Heart left ventricle (tissue), 16 donors: Measurements from ENCODE around the gene PHF2. TPM values are rescaled to one million over a fixed set of nuclear protein-coding genes. Genes with fewer than 3 reads are reported as not detected.

Source experiments
- ATAC-seq, 4 donors: fragments of 200-7000 bp; cut with Tn5 transposase; one replicate each; pipeline ENCODE4 v1.9.1; 2020 to 2022; ENCODE audit warnings: moderate library complexity in 4 of 4, mild to moderate bottlenecking in 3 of 4, moderate number of reproducible peaks in 1 of 4
- DNase-seq, 5 donors: peaks; one replicate each; pipeline ENCODE4 v3.0.0-alpha.2; 2020
- H3K27ac ChIP-seq, 12 donors: fragments of 200-600 bp; sonication (generic) in 4 of 12; one replicate each; pipeline versions ENCODE4 v1.5.0 to v1.8.0; 2016 to 2022; ENCODE audit warnings: mild to moderate bottlenecking in 2 of 12
- H3K27me3 ChIP-seq, 9 donors: fragments of 200-600 bp; sonication (generic) in 2 of 9; one replicate each; pipeline versions ENCODE4 v1.5.1 to v1.8.0; 2016 to 2022; ENCODE audit warnings: mild to moderate bottlenecking in 3 of 9
- H3K36me3 ChIP-seq, 9 donors: fragments of 200-600 bp; sonication (generic) in 2 of 9; one replicate each; pipeline versions ENCODE4 v1.5.0 to v1.8.0; 2018 to 2022; ENCODE audit warnings: mild to moderate bottlenecking in 2 of 9
- H3K4me1 ChIP-seq, 12 donors: fragments of 200-600 bp; sonication (generic) in 4 of 12; one replicate each; pipeline versions ENCODE4 v1.5.0 to v1.8.0; 2016 to 2022; ENCODE audit warnings: mild to moderate bottlenecking in 3 of 12
- H3K4me3 ChIP-seq, 12 donors: fragments of 200-600 bp; sonication (generic) in 4 of 12; one replicate each; pipeline versions ENCODE4 v1.5.0 to v1.8.0; 2017 to 2022; ENCODE audit warnings: mild to moderate bottlenecking in 9 of 12, moderate library complexity in 4 of 12
- H3K9me3 ChIP-seq, 12 donors: fragments of 200-600 bp; sonication (generic) in 4 of 12; one replicate each; pipeline versions ENCODE4 v1.5.0 to v1.8.0; 2016 to 2022; ENCODE audit warnings: mild to moderate bottlenecking in 1 of 12
- CTCF ChIP-seq, 12 donors: fragments of 200-600 bp; sonication (generic) in 4 of 12; IDR thresholded peaks; one replicate each; pipeline versions ENCODE4 v1.5.0 to v1.8.0; 2018 to 2022; ENCODE audit warnings: antibody characterized with exemption in 12 of 12, mild to moderate bottlenecking in 5 of 12
- POLR2A ChIP-seq, 2 donors: fragments of 450-650 bp; IDR thresholded peaks; one replicate each; pipeline ENCODE4 v1.6.1; 2017; ENCODE audit warnings: antibody characterized with exemption in 2 of 2, mild to moderate bottlenecking in 2 of 2, moderate library complexity in 2 of 2
- WGBS, 4 donors: extraction: QIAGEN DNeasy Blood & Tissue Kit in 2 of 4; methylation state at CpG; one replicate each; pipeline versions ENCODE4 v1.1.5 to v1.1.7; 2013 to 2018; 5-methylcytosine and 5-hydroxymethylcytosine counted together
- intact Hi-C, 10 donors: fragments of 100-400 bp; cut with DNase I; formaldehyde crosslinking; loops; one replicate each; pipeline versions ENCODE4 v1.11.1 to v1.14.2; 2022
- polyA plus RNA-seq, 2 donors: library from polyadenylated mRNA; stranded (reverse); fragments of 200-250 nt; gene quantifications; one replicate each; pipeline ENCODE4 v1.2.3, GENCODE V29; 2013
- total RNA-seq, 9 donors: library from RNA; depleted of rRNA in 2 of 9; stranded (reverse); fragments of >200 nt in 2 of 9; fragmentation: NEBNext Ultra II Directional in 3 of 9; extraction: Animal tissue kit (Norgen Biotek cat#: 25700) in 3 of 9; gene quantifications; one replicate each; pipeline versions ENCODE4 v1.1.0 to v1.2.4, GENCODE V29; 2016 to 2023
- donor health status: ischemic (EF 13 %, LVEDD 7.1; RV severe dilation, severe dysfunction).
- donor health status: healthy with polysubstance abuse.
- donor health status: DM: no; HTN: yes; CAD: no.
- donor health status: DM: no; HTN: no; CAD: no.
- donor health status: ischemic (EF 25% LVEDD 6.9; RV normal size, moderate dysfunction).
- donor health status: ischemic (EF 25% LVEDD 5.7; RV mildly dilated, moderate dysfunction).
- donor health status: healthy.
- donor health status: DM: yes; HTN: yes; CAD: no.
- donor health status: ischemic (EF 35%, LVEDD 5.7; RV mildly dilated, moderate dysfunction).
- donor health status: nonischemic (EF 11% LVEDD 7.7; RV severe dilation, severe dysfunction).
- donor health status: DM: yes; HTN: yes; CAD: no.
- donor health status: PGD.
- donor health status: ischemic (EF 29% LVEDD 5.4; RV normal size, mild dysfunction).
- donor health status: nonischemic (EF 23%, LVEDD 6.1; RV moderate dilation, normal function).

PHF2 gene
- total and polyA plus RNA-seq, 11 donors, result 18.8 to 37.2 (median 22.1) TPM

- DNase-seq, result peak in 2 of 5 donors; percentile 59 to 66
- H3K9me3 ChIP-seq, result peaks cover 0 to 11% (median 0%) of the 10 kb centered on the region in 12 donors
- no peaks in the 10 kb centered on the region for H3K27me3 ChIP-seq
- no peaks in the 10 kb centered on the region for H3K36me3 ChIP-seq
- TF ChIP-seq POLR2A (IDR thresholded peaks at IDR 0.05) (no peak), CTCF (IDR thresholded peaks at IDR 0.05) (no peak)
- H3K27ac ChIP-seq, result peak overlapping the region in 3 of 12 donors; percentile 23 to 43 (median 25)
- intact Hi-C loops, result no loop called here
- 56 to 72% (median 64%) methylated on average over 8 to 13 of the region's 13 CpGs for WGBS, 4 donors
- ATAC-seq, result peak; percentile 61 to 75 (median 69)
- H3K4me1 ChIP-seq, result peaks cover 0 to 79% (median 52%) of the 10 kb centered on the region in 12 donors
- H3K4me3 ChIP-seq, result no peak overlapping the region
These were observed 10.1 kb downstream of the PHF2 start for GRCh38 chr9:93586290-93587057.

- peaks cover 0 to 79% (median 50%) of the 10 kb centered on the region in 12 donors for H3K4me1 ChIP-seq
- no peak for TF ChIP-seq CTCF (IDR thresholded peaks at IDR 0.05)
- no peak for TF ChIP-seq POLR2A (IDR thresholded peaks at IDR 0.05)
- peaks cover 0 to 11% (median 0%) of the 10 kb centered on the region in 12 donors for H3K9me3 ChIP-seq
- WGBS, 4 donors, result 94 to 98% (median 96%) methylated on average over 7 of the region's 7 CpGs
- DNase-seq (no peak), ATAC-seq (peak in 1 of 4 donors; percentile 3)
- H3K27me3 ChIP-seq, result no peaks in the 10 kb centered on the region
- H3K4me3 ChIP-seq, result no peak overlapping the region
- no peak overlapping the region for H3K27ac ChIP-seq
- no peaks in the 10 kb centered on the region for H3K36me3 ChIP-seq
- intact Hi-C loops, result no loop called here
These were observed 10.9 kb downstream of the PHF2 start for GRCh38 chr9:93587284-93587650.

GRCh38 chr9:93587651-93588347 lies 11.4 kb downstream of the PHF2 start:
- WGBS, 4 donors, result 88 to 92% (median 91%) methylated on average over 10 to 11 of the region's 11 CpGs
- H3K4me3 ChIP-seq, result no peak overlapping the region
- intact Hi-C loops, result no loop called here
- H3K36me3 ChIP-seq, result no peaks in the 10 kb centered on the region
- H3K4me1 ChIP-seq, result peaks cover 0 to 78% (median 47%) of the 10 kb centered on the region in 12 donors
- H3K9me3 ChIP-seq, result peaks cover 0 to 11% (median 0%) of the 10 kb centered on the region in 12 donors
- ATAC-seq, result peak in 3 of 4 donors; percentile 8 to 33 (median 9)
- peak in 5 of 12 donors; percentile 7 to 36 (median 29) for TF ChIP-seq CTCF (IDR thresholded peaks at IDR 0.05)
- TF ChIP-seq POLR2A (IDR thresholded peaks at IDR 0.05), result no peak
- no peak overlapping the region for H3K27ac ChIP-seq
- H3K27me3 ChIP-seq, result no peaks in the 10 kb centered on the region
- DNase-seq, result no peak
